NCI-H1105 (cell line): ENCODE results near the gene CPNE4.

Source experiments
- DNase-seq: peaks from one replicate; lab custom pipeline; 2025; lab: John Stamatoyannopoulos, UW

CPNE4 gene

DNA sequence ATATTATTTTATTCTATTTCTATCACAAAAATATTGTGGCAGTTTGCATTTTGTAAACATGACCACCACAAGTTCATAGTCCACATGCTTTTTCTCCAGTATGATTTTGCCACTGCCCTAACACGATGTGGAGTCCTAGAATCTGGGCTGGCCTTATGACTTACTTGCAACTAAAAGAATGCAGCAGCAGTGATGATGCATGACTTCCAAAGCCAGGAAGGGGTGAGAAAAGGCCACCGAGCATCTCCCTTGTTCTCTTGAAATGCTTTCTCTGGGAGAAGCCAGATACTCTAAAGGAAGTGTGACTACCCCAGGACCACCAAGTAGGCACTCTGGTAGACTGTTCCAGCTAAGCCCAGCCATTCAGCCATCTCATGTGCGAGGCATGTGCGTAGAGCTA lies 340.4 kb downstream of the CPNE4 start:
- no peak for DNase-seq

DNA sequence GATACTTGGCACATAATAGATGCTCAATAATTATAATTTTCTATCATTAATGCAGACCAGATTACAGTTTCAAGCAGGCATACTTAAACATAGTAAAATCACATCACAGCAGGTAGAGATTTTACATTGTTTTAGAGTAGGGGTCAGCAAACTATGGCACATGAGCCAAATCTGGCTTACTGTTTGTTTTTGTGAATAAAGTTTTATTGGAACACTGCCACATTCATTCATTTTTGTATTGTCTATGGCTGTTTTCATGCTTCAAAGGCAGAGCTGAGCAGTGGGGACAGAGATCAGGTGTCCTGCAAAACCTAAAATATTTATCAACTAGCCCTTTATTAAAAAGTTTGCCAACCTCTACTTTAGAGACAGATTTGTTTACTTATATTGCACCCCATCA lies 342.5 kb downstream of the CPNE4 start:
- DNase-seq = no peak

- no peak for DNase-seq
Observed at GRCh38 chr3:131690800-131691199, 344.0 kb downstream of the CPNE4 start.

DNA sequence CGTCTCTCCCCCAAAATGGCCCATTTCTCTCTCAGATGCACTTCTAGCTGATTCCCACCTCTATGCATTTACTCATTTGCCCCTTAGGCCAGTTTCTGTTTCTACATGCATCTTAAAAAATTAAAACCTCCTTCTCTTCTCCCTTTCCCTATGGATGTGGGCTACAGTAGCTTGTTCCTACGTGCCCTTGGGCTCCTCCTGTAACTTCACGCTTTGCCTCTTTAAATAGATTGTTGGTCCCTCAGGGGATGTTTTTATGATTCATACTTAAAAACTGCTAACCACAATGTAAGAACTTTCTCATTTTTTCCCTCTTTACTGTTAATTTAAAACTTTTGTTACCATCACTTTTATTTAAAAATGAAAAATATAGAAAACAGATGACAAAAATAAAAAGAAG lies 346.4 kb downstream of the CPNE4 start:
- DNase-seq = no peak

DNA sequence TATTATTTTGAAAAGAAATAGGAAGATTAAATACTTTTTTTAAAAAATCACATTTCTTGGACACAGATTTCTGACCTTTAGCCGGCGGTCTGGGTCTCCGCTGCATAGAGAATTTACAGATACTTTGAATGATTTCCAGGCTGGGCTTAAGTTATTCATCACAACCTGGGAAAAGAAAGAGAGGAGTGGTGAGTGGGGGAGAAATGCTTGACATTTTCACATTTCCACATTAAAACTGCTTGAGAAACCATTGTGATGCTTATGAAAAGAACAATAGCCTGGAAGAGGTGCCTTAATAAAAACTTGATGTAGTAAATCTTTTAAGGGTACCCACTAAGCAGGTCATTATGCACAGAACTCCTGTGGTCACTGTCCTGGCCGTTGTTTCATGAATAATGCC lies 365.2 kb downstream of the CPNE4 start:
- no peak for DNase-seq

GRCh38 chr3:131658771-131659170 lies 376.0 kb downstream of the CPNE4 start:
- DNase-seq = no peak

- DNase-seq = no peak
Observed at GRCh38 chr3:131658115-131658514, 376.7 kb downstream of the CPNE4 start.

GRCh38 chr3:131655070-131655690 lies 379.6 kb downstream of the CPNE4 start:
- DNase-seq = no peak

GRCh38 chr3:131645638-131646037 lies 389.2 kb downstream of the CPNE4 start:
- DNase-seq = no peak

DNA sequence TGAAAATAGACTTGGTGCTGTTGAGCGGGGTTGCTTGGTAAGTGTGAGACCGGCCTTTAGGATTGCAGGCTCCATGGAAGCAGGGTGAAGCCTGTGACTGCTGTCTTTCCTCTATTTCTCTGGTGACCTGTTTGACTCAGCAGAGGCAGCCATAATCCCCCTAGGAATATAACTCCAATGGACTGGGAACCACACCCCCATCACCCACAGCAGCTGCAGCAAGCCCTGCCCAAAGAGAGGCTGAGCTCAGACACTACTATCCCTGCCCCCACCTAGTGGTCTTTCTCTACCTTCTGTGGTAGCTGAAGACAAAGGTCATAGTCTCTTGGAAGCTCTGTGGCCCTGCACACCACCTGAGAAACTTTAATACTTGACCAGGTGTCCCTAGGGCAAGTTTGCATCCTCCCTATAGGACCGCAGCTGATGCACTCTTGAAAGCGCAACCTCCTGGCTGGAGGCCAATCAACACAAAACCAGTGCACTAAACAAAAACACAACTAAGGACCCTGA lies 398.5 kb downstream of the CPNE4 start:
- DNase-seq = no peak

GRCh38 chr3:131630807-131631206 lies 404.0 kb downstream of the CPNE4 start:
- DNase-seq = no peak

- no peak for DNase-seq
Observed at GRCh38 chr3:131630097-131630496, 404.7 kb downstream of the CPNE4 start.

DNA sequence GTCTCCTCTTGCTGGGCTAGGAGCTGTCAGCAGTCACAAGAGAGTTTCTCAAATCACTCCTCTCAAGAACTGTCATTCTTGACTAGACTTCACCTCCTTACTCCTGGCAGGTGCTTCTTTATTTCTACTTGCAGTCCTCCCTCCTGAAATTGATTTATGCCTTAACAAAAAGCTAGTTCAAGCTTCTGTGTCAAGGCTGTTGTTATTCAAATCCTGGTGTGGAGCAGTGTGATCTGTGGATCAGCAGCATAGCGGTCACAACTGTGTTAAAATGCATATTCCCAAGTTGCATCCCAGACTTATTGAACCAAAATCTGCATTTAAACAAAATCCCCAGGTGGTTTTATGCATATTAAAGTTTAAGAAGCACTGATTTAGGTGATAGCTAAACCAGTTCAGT lies 411.4 kb downstream of the CPNE4 start:
- no peak for DNase-seq

DNA sequence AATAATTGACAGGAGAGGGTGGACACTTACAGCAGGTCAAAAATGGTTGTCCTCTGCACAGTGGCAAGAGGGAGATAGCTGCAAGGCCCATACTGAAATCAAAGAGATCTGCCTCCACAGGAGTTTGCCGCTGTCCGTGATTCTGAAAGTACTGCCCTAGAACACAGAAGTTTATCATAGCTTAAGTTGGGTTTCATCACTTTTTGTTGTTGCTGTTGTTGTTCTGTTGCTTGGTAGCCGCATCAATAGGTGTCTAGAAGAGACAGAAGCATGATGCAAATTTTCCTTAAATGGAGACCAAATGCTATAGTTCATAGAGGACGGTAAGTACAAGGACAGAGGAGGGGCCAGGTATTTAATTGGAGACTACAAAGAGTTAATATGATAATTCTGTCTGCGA lies 412.1 kb downstream of the CPNE4 start:
- no peak for DNase-seq

- no peak for DNase-seq
Observed at GRCh38 chr3:131620977-131621376, 413.8 kb downstream of the CPNE4 start.

DNA sequence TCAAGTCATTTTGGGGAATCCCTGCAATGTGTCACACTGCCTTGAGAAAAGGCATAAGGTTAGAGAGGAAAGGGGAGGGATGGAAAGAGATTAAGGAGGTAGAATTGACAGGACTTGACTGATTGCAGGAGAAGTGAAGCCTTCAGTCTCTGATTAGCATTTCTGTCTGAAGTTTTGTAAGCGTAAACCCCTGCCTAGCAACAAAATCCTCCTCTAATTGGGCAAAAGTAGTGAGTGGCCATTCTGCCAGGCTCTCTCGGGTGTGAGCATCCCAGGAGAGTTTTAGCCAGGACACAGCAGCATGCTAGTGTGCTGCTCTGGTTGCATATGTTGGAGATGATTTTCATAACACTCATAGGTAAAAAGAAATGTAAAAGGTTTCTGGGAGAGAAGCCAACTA lies 415.0 kb downstream of the CPNE4 start:
- DNase-seq = peak; percentile 81

GRCh38 chr3:131616719-131617118 lies 418.1 kb downstream of the CPNE4 start:
- DNase-seq = no peak

DNA sequence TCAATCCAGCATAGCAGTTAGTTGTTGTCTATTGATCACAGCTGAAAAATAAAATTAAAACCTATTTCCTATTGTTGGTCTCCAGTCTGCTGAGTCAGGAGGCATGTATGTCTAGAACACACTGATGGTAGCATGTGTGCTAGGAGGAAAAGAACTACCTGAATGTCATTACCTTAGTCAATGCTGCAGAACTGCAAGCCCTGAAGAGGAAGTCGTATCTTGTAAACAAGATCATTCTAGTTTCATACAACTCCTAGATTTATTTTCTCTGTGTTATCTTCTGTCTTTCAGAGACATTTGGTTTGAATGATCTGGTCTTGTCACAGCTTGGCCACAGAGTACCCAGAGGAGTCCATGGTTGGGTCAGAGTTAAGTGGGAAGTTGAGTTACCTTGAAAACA lies 422.1 kb downstream of the CPNE4 start:
- DNase-seq = no peak

- no peak for DNase-seq
Observed at GRCh38 chr3:131610174-131610573, 424.6 kb downstream of the CPNE4 start.

GRCh38 chr3:131608741-131609140 lies 426.1 kb downstream of the CPNE4 start:
- DNase-seq = no peak

GRCh38 chr3:131608296-131608695 lies 426.5 kb downstream of the CPNE4 start:
- DNase-seq = no peak

DNA sequence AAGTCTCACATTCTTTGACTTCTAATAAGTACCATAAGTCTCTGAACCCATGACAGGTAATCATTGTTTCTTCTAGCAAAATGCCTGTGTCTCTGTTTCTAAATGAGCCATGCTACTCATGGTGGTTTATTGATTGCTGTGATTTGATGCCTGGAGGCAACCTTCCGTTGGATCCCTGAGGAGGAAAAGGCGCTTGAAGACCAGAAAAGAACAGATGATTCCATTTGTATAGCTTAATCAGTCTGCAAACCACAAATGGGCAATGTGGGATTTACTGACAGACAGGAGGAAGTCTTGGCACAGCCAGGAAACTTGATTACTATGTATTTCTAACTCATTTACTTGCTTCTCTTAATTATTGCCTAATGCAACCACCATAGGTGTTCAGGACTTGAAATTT lies 428.9 kb downstream of the CPNE4 start:
- no peak for DNase-seq

DNA sequence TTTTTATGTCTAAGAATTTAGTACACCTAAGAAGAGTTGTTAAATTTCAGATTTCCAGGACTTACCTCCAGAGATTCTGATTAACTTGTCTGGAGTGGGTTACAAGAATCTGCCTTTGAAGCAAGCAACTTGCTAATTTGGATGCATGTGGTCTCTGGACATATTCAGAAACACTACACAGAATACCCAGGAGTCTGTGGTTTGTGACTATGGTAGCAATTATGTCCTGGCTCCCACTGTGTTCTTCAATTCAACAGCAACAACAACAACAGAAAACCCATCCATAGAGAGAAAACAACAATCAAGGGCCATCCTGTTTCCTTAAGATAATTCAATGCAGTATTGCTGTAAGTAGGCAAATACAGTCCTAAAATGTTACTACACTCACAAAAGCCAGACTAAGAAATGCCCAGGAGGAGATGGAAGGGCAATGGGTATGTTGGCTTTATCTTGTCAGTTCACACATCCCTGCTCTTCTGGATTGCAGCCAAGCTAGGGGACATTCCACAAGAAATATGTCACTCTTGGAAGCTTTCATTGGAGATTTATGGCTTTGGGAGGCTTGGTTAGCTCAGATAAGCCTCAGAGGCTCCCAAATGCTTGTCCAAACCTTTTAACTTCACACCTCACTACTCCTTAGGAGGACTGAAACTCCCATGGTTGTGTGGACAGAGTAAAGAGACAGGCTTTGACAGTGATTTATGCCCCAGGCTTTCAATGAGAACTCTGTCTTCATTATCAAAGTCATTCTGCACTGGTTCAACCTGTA lies 432.6 kb downstream of the CPNE4 start:
- no peak for DNase-seq

DNA sequence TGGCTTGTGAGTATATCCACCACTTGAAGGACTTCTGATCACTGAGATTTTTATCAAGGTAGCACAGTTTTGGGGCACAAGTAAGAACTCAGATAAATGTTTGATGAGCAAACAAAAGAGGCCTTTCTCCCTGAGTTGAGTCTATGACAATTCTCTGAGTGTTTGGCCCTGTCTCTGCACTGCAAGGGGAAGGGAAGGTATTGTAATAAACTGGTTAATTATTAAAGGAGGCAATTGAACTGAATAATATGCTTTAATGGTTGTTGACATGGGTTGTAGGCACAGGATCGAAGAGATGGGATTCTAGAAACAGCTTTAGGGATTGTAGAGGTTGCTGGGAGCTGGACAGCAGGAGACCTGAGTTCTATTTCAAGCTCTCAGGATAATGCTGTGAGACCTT lies 437.0 kb downstream of the CPNE4 start:
- DNase-seq = no peak
